ENCODE data around the gene E2F3.

E2F3 gene

DNA sequence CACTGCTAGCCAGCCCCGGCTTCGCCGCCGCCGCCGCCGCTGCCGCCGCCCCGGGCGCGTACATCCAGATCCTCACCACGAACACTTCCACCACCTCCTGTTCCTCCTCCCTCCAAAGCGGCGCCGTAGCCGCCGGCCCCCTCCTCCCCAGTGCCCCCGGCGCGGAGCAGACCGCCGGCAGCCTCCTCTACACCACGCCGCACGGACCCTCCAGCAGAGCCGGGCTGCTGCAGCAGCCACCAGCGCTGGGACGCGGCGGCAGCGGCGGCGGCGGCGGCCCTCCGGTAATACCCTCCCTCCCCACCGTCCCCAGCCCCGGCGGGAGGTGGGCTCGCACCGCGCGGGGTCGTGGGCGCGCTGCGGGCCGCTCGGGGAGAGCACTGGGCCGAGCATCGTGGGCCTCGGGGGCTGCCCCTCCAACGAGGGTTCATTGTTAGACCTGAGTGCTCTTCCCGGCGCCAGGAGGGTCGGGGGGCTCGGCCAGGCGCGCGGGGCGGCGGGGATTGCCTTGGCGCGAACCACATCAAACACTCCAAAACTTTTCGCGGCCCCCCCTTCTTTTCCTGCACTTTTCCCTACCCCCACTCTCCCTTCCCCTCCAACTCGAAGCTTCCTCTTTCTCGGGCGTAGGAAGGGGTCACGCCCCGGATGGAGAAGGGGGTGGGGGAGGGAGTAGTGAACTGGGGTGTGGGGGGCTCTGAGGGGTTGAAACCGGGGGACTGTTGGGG is 827 bp downstream of the E2F3 start:
- peak; percentile 33 to 42 for DNase-seq

- peak; percentile 89 to 94 for DNase-seq
Observed at GRCh38 chr6:20403070-20403765, 1.5 kb downstream of the E2F3 start.

GRCh38 chr6:20403766-20404640 is 2.3 kb downstream of the E2F3 start:
- no peak for DNase-seq

DNA sequence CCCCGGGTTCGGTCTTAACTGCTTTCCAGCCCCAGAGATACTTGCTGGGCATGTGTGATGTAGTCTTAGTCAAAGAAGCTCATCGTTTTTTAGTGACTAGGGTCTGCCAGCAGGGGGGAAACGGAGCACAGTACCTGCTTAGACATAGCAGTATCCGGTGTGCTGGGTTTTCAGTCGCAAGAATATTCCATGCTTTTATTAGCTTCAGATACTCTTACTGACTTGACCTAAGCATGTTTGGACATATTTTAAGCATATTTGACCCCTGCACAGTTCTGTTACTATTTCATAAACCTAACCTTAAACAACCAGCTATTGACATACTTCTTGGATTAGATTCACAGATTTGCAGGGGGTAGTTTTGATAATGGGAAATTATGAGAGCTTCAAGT is 3.0 kb downstream of the E2F3 start:
- DNase-seq: peak; percentile 72 to 76

DNA sequence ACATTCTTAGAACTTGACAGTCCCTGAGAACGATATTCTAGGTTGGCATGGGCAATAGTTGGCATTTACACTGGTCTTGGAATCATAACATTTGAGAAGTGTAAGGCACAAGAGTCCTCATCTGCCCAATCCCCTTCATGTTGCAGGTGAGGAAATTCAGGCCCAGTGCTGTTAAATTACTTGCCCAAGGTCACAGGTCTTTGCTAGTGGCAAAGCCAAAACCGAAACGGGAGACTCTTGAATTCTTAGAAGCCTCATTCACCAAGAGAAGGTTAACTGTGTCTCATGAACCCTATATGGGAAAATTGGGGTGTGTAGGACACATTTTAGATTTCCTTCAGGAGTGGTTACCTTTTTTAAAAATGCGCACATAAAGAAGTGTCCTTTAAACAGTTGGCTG is 7.2 kb downstream of the E2F3 start:
- DNase-seq: no peak

DNA sequence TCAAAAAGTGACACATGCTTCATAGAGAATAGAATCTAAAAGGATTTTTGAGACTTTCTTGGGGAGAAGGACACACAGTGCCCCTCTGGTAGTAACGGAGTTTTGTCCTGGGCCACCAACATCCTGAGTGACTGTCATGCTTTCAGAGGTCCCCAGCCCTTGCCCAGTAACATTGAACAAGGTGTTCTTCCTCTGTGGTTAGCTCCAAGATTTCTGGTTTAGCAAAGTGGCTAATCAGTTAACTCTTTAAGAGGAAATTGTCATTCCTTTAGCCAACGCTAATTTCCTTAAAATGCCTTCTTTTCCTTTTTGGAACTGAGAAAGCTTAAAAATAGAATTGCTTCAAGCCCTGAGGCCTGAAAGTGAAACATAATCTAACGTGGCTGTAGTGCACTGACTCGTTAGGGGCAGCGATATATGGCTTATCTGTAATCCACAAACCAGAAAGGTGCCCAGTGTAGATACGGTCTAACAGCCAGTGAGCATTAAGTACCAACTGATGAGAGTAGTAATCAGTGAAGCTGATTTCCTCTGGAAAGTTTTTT is 7.8 kb downstream of the E2F3 start:
- peak in 1 of 2 donors; percentile 24 for DNase-seq

GRCh38 chr6:20411544-20411943 is 9.9 kb downstream of the E2F3 start:
- DNase-seq: no peak

DNA sequence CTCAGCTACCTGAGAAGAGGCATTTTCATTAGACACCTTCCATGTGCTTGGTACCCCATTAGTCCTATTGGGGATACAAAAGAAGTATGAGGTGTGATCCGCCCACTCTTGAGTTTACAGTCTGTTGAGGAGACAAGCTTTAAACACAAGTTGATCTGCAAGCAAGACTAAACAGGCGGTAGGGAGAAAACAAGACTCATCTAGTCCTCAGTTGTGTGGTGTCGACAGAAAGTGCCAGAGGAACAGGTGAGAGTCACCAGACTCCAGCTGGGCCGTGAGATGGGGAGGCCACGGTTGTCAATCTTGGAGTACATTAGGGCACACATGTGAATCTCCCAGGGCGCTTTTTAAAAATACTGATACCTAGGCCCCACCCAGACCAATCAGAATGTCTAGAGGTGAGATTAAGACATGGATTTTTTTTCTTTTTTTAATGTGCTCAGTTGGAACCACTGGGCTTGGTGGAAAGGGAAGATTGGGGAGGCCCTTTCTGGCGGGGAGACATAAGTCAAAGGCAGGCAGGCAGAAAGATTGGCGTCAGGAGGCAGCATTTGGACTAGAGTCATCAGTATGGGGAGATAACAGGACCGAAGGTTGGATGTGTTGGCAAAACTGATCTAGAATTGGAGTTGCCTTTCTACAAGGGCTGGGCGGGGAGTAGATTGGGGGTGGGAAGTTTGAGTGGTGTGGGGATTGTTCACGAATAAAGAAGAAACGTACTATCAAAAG is 10.4 kb downstream of the E2F3 start:
- no peak for DNase-seq

- no peak for DNase-seq
Observed at GRCh38 chr6:20412682-20413073, 11.0 kb downstream of the E2F3 start.

- no peak for DNase-seq
Observed at GRCh38 chr6:20413826-20414225, 12.1 kb downstream of the E2F3 start.

GRCh38 chr6:20414711-20415110 is 13.0 kb downstream of the E2F3 start:
- no peak for DNase-seq

DNA sequence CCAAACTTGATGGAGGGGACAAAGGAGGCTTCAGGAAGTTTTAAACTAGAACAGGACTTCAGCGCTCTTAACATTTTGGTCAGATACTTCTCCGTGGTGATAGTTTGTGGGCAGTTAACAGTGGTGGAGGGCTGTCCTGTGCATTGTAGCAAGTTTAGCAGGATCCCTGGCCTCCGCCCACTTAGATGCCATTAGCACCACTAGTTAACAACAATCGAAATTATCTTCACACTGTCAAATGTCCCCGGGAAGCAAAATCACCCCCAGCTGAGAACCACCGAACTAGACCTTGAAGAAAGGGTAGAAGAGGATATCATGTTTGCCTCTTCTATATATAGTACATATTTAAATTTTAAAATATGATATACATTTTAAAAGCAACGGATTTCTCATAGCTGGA is 13.6 kb downstream of the E2F3 start:
- DNase-seq: no peak

DNA sequence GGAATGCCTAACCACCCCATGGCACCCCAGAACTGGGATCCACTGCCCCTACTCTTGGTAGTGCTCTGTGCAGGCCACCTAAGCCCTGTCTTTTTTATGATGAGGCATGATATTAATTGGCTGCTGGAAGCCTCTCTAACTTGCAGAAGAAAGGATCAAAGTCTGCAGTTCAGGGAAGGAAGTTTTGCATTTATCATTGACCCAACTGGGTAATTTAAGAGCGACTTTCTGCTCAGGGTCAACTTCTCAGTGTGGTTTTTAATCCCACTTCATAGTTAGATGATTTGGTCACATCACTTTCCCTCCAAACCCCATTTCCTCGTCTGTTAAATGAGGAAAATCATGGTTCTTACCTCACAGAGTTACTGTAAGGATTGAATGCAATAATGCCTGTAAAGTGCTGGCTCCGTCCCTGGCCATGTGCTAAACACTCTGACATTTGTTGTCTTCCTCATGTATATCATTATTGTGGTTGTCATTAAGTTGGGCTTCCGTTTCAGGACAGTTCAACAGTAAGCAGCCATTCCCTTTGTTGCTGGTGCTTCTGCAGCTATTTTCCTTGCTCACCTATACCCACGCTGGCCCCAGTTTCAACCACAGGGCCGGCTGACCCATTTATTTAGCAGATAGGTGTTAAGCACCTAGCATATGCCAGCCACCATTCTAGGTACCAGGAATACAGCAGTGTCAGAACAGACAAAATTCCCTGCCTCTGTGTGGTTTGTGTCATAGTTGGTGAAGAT is 14.2 kb downstream of the E2F3 start:
- no peak for DNase-seq

DNA sequence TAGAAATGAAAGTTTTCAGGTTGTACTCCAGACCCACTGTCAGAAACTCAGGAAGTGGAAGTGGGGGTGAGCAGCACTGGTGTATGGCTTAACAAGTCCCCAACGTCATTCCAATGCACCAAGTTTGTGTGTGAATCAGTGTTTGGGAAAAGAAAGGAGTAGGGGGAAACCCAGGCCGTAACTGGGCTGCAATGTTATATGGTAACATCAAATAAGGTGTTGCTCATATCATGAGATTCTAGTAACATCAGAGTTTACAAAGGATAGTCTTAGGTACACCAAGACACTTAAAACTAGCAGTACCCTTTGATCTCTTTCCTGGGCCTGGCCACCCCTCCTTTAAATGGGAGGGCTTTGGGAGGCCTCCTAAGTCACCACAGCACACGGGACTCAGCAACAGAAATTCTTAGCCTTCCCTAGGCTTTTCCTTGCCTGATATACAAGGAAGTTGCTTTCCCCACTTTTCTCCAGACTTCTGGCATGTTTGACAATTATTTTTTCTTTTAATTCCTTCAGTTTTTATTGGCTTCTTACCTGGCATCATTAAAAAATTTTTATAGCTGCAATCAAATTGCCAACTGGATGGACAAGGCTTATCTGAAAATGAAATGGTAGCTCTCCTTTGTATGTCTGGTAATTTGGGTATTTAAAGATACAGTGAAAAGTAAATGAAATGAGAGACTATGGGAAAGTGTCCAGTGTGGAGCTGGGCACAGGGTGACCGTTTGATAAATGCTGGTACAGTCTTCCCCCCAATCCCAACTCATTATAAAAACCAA is 15.1 kb downstream of the E2F3 start:
- DNase-seq: no peak

DNA sequence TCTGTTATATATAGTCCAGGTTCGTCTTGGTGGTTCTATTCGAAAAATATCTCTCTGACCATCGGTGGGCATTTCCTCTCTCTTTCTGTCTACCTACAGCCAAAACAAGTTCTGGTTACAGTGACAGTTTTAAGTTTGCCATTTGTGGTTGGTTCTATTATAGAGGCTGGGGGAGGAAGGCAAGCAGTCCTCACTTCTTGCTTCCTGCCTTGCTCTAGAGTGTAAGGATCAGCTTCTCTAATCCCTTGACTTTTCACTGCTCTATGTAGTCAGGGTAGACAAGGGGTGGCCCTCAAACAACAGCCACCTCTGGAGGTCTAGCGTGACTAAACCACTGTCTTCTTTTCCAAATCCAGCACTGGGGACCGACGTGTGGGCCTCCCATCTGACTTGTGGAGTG is 16.1 kb downstream of the E2F3 start:
- DNase-seq: no peak

DNA sequence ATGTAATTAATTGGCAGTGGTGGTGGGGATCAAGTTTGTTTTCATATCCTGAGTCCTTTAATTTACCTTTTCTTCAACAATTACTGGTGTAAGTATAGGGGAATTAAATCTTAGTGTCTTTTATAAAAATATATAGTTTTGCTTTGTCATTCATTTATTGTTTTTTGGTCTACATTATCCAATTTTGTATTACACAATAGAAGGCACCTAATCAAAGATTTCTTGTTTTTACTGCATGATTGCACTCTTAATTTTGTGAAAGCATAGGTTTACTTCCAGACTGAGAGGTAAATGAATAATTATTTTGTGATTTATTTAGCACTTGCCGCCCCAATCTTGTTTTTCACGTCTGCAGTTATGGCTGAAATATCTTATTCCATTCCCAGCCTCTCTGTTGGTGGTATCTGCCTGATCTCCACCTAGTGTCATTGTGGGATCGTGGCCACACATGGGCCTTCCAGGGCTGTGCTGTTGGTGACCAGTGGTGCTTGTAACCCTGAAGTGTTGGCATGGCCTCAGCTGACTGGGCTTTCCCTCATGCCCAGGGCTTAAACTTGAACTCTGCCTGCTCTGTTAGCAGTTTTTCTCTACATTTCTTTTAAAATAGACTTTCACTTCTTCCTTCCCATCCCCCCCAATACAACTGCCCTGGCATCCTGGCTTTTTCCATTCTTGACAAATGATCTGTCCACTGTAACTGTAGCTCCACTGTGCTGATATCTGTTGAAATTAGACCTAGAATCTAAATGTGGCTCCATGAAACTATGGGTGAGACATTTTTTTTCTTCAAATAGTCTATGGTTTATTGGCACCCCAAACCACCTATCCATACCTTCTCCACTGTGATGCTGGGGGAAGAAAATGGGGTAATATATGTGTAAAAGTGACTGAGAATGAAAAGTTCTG is 24.8 kb downstream of the E2F3 start:
- no peak for DNase-seq

- DNase-seq: no peak
Observed at GRCh38 chr6:20427856-20428255, 26.2 kb downstream of the E2F3 start.

- DNase-seq: no peak
Observed at GRCh38 chr6:20432692-20433091, 31.0 kb downstream of the E2F3 start.

GRCh38 chr6:20433321-20433720 is 31.6 kb downstream of the E2F3 start:
- no peak for DNase-seq

DNA sequence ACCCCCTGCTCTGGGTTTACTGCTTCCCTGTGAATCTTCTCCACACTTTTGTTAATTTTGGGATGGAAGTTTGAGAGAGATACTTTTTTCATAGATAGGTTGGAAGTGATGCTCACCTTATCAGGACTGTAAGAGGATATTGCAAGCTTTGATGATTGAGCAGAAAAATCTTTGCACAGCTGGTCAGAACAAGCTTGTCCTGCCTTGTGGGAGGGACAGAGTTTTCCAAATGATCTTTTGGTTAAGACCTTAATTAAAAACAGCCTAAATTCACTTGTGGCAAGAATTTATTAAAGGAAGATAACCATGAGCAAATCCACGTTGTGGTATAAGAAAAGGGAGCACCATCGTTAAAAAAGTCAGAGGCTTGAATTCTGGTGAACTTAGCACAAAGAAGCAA is 32.2 kb downstream of the E2F3 start:
- DNase-seq: no peak

All from CD4-positive, alpha-beta T cell treated with Interleukin-1 beta for 1 hour (primary cell).